Activated CD8-positive, alpha-beta memory T cell treated with anti-CD3 and anti-CD28 coated beads, Interleukin-2, amount 10 ng/mL, durations not matched to agents 7 days and 5 days (primary cell): ENCODE measurements around the gene C1QTNF4. TPM values are rescaled to one million over a fixed set of nuclear protein-coding genes. Genes with fewer than 3 reads are reported as not detected.
A peak's percentile ranks its signal among the peaks of the same experiment; 100 is the strongest.
"Not testable (repeated sequence)": the region's sequence is repeated elsewhere in the genome, so short reads cannot be mapped to it uniquely, and the experiment has no call there.

Experiments used
- ATAC-seq: fragments of 150-1000 bp; cut with Tn5 transposase; one replicate; pipeline ENCODE4 v1.10.0; 2021; ENCODE audit warnings: moderate library complexity
- CTCF ChIA-PET: fragments of 350-600 bp; sonication (Branson Sonifier 250); formaldehyde crosslinking; loops from one replicate; lab custom pipeline; 2021; ENCODE audit warnings: antibody characterized with exemption; lab: Charles Lee
- DNase-seq: peaks from one replicate; pipeline ENCODE4 v3.0.0-alpha.2; 2020
- H3K27ac Mint-ChIP-seq: one replicate; pipeline ENCODE4 v1.8.0; 2021; ENCODE audit warnings: mild to moderate bottlenecking, mixed read lengths
- H3K27me3 Mint-ChIP-seq: one replicate; pipeline ENCODE4 v1.8.0; 2021; ENCODE audit warnings: mixed read lengths
- H3K36me3 Mint-ChIP-seq: one replicate; pipeline ENCODE4 v1.8.0; 2021; ENCODE audit warnings: mild to moderate bottlenecking, mixed read lengths
- H3K4me1 Mint-ChIP-seq: one replicate; pipeline ENCODE4 v1.8.0; 2021; ENCODE audit warnings: mixed read lengths
- H3K4me3 Mint-ChIP-seq: one replicate; pipeline ENCODE4 v1.8.0; 2021; ENCODE audit warnings: mild to moderate bottlenecking, moderate library complexity, mixed read lengths
- H3K9me3 Mint-ChIP-seq: one replicate; pipeline ENCODE4 v1.8.0; 2022; ENCODE audit warnings: low read depth, mixed read lengths
- total RNA-seq, 2 experiments: library from RNA; stranded (reverse); gene quantifications; one replicate each; pipeline ENCODE4 v1.2.3, GENCODE V29; 2021

Gene C1QTNF4
- total RNA-seq, 2 experiments from 2014 or later: 0.23 TPM; not detected in 1

DNA sequence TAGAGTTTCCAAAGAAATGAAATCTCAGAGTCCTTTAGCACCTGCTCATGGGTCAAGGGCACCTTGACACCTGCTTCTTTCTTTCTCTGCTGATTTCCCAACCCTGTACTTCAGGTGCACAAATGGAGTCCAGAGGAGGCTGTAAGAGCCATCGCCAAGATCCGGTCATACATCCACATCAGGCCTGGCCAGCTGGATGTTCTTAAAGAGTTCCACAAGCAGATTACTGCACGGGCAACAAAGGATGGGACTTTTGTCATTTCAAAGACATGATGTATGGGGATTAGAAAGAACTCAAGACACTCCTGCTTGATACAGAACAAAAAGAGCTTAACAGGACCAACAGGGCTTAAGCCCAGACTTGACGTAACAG, 22.9 kb downstream of the C1QTNF4 start:
- Mint-ChIP-seq H3K4me1 (peaks cover 16% of the 10 kb centered on the region), H3K27ac (no peak overlapping the region), H3K9me3 (no peaks in the 10 kb centered on the region), H3K27me3 (no peaks in the 10 kb centered on the region), H3K36me3 (peaks cover 50% of the 10 kb centered on the region), H3K4me3 (no peak overlapping the region)
- ATAC-seq: no peak
- CTCF ChIA-PET: interaction anchor here (1.3 kb wide), 1 partner anchor 18 kb away, joined by 3 read pairs; the partner anchor contains the start of gene CELF1
- DNase-seq: no peak

DNA sequence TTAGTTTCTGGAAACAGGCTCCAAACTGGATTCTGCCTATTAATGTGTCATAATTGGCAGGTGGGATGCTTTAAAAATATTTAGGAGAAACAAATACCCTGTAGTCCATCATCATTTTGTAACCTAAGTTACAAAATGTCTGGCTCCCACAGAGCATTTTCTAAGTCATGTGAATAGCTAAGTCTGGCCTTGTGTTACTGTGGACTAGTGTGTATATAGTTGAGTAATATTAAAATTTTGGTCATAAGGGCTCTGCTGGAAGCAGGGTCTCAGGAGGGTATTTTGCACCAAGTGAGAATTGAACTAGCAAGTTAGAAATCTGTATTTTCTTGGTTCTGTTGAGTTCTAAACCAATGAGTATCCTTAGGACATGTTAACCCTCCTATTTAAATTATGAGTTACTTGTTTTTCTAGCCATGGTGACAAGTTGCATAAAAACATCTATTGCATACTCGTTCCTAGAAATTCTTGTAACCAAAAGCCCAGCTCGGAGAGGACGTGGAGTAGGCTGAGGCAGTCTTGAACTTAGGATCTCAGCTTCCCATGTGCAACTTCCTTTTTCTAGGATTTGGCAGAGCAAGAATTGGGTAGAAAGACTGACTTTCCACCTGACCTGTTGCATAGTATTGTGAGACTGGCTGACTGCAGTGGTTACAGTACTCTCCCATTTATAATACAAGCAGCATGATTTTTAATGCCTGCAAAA, 23.4 kb downstream of the C1QTNF4 start:
- Mint-ChIP-seq H3K9me3 (no peaks in the 10 kb centered on the region), H3K36me3 (peaks cover 47% of the 10 kb centered on the region), H3K27ac (no peak overlapping the region), H3K4me1 (peaks cover 17% of the 10 kb centered on the region), H3K27me3 (no peaks in the 10 kb centered on the region), H3K4me3 (no peak overlapping the region)
- DNase-seq (no peak), ATAC-seq (no peak)
- CTCF ChIA-PET: interaction anchor here (0.6 to 0.7 kb wide), 2 partner anchors 35 to 59 kb away, joined by 3 to 4 read pairs; no protein-coding TSS in a partner anchor

GRCh38 chr11:47569646-47570045, 24.6 kb downstream of the C1QTNF4 start:
- H3K36me3 Mint-ChIP-seq: peaks cover 39% of the 10 kb centered on the region
- DNase-seq (no peak), ATAC-seq (no peak)
- peaks cover 19% of the 10 kb centered on the region for H3K4me1 Mint-ChIP-seq
- no peaks in the 10 kb centered on the region for H3K9me3 Mint-ChIP-seq
- no peak overlapping the region for H3K27ac Mint-ChIP-seq
- no peak overlapping the region for H3K4me3 Mint-ChIP-seq
- H3K27me3 Mint-ChIP-seq: no peaks in the 10 kb centered on the region
- CTCF ChIA-PET: interaction anchor here (1.2 kb wide), 1 partner anchor 13 kb away, joined by 3 read pairs; no protein-coding TSS in a partner anchor

- H3K4me3 Mint-ChIP-seq: peak overlapping the region; percentile 80
- peaks cover 29% of the 10 kb centered on the region for H3K4me1 Mint-ChIP-seq
- peaks cover 11% of the 10 kb centered on the region for H3K36me3 Mint-ChIP-seq
- DNase-seq (no peak), ATAC-seq (no peak)
- H3K27ac Mint-ChIP-seq: peak overlapping the region; percentile 73
- no peaks in the 10 kb centered on the region for H3K27me3 Mint-ChIP-seq
- H3K9me3 Mint-ChIP-seq: no peaks in the 10 kb centered on the region
- CTCF ChIA-PET: interaction anchor here (0.8 to 4.0 kb wide), 6 partner anchors 11 to 368 kb away, joined by 3 to 48 read pairs (median 4); partner anchors contain the start of gene CELF1
These were observed 28.0 kb downstream of the C1QTNF4 start for GRCh38 chr11:47566149-47566698.

DNA sequence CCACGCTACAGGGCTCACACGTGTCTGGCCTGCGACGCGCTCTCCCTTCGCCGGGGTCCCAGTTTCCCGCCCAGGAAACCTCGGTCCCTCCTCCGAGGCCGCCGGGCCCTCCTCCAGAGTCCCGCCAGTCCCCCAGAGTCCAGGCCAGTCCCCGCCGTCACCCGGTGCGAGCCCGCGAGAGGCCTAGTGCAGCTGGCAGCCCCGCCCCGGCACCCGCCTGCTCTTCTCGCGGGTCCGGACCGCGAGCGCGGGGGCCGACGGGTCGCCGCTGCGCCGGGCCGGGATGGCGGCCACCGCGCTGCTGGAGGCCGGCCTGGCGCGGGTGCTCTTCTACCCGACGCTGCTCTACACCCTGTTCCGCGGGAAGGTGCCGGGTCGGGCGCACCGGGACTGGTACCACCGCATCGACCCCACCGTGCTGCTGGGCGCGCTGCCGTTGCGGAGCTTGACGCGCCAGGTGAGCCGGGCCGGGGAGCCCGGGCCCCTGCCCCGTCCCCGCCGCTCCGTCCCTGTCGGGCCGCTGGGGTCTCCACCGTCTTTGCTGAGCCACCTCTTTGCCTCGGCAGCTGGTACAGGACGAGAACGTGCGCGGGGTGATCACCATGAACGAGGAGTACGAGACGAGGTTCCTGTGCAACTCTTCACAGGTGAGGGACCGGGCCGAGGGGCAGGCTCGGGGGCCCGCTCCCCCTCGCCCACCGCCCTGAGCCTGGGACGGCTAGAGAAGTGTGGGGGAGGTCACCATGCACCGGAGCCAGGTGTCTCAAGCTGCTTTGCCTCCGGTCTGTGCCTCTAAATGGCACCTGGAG, 28.7 kb downstream of the C1QTNF4 start, which contains the start of gene PTPMT1:
Gene PTPMT1 (plus strand): TSS at position 260 of the 809 bp plus-strand sequence. CDS start 24 bp downstream, at position 284.
- H3K9me3 Mint-ChIP-seq: no peaks in the 10 kb centered on the region
- peak; percentile 81 for DNase-seq
- peak within 1 kb of the TSS; percentile 80 for H3K4me3 Mint-ChIP-seq
- CTCF ChIA-PET: interaction anchor here (0.6 to 4.0 kb wide), 8 partner anchors 10 to 369 kb away, joined by 3 to 48 read pairs (median 3); partner anchors contain the start of gene CELF1
- ATAC-seq: peak; percentile 96
- H3K27ac Mint-ChIP-seq: peak within 1 kb of the TSS; percentile 82
- H3K36me3 Mint-ChIP-seq: peaks cover 10% of the 10 kb centered on the region
- H3K4me1 Mint-ChIP-seq: peaks cover 29% of the 10 kb centered on the region
- no peaks in the 10 kb centered on the region for H3K27me3 Mint-ChIP-seq

GRCh38 chr11:47564933-47565339, 29.3 kb downstream of the C1QTNF4 start:
- H3K27ac Mint-ChIP-seq: peak overlapping the region; percentile 82
- H3K4me1 Mint-ChIP-seq: peaks cover 29% of the 10 kb centered on the region
- no peak for DNase-seq
- H3K36me3 Mint-ChIP-seq: peaks cover 9% of the 10 kb centered on the region
- no peaks in the 10 kb centered on the region for H3K9me3 Mint-ChIP-seq
- peak; percentile 10 for ATAC-seq
- CTCF ChIA-PET: interaction anchor here (0.5 to 4.0 kb wide), 8 partner anchors 8 to 199 kb away, joined by 3 to 48 read pairs (median 4); partner anchors contain the start of genes CELF1, KBTBD4 and NDUFS3
- peak overlapping the region; percentile 80 for H3K4me3 Mint-ChIP-seq
- no peaks in the 10 kb centered on the region for H3K27me3 Mint-ChIP-seq

- H3K36me3 Mint-ChIP-seq: not testable (repeated sequence)
These were observed 29.8 kb downstream of the C1QTNF4 start for GRCh38 chr11:47564366-47564765.

DNA sequence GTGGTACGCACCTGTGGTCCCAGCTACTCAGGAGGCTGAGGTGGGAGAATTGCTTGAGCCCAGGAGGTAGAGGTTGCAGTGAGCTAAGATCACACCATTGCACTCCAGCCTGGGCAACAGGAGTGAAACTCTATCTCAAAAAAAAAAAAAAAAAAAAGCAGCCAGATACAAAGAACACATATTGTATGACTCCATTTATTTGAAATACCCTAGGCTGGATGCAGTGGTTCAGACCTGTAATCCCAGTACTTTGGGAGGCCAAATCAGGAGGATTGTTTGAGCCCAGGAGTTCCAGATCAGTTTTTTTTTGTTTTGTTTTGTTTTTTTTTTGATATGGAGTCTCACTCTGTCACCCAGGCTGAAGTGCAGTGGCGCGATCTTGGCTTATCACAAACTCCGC, 31.8 kb downstream of the C1QTNF4 start:
- H3K4me3 Mint-ChIP-seq, CTCF ChIA-PET, H3K9me3 Mint-ChIP-seq, H3K27ac Mint-ChIP-seq, H3K27me3 Mint-ChIP-seq, DNase-seq, ATAC-seq, H3K36me3 Mint-ChIP-seq: not testable (repeated sequence)
- H3K4me1 Mint-ChIP-seq: peaks cover 24% of the 10 kb centered on the region

More at GRCh38 chr11:47564366-47564765, 29.8 kb downstream of the C1QTNF4 start:
- H3K9me3 Mint-ChIP-seq, ATAC-seq, DNase-seq, H3K27me3 Mint-ChIP-seq: not testable (repeated sequence)
- Mint-ChIP-seq H3K4me3 (peak overlapping the region; percentile 80), H3K27ac (peak overlapping the region; percentile 15), H3K4me1 (peaks cover 26% of the 10 kb centered on the region)
- CTCF ChIA-PET: interaction anchor here (0.6 to 4.0 kb wide), 7 partner anchors 8 to 951 kb away, joined by 3 to 48 read pairs (median 5); partner anchors contain the start of genes CELF1, KBTBD4 and NDUFS3

GRCh38 chr11:47560426-47560825, 33.8 kb downstream of the C1QTNF4 start:
- H3K9me3 Mint-ChIP-seq: no peaks in the 10 kb centered on the region
- H3K36me3 Mint-ChIP-seq: no peaks in the 10 kb centered on the region
- ATAC-seq (no peak), DNase-seq (no peak)
- H3K4me1 Mint-ChIP-seq: peaks cover 14% of the 10 kb centered on the region
- CTCF ChIA-PET: interaction anchor here (1.5 kb wide), 1 partner anchor 187 kb away, joined by 4 read pairs; no protein-coding TSS in a partner anchor
- no peaks in the 10 kb centered on the region for H3K27me3 Mint-ChIP-seq
- no peak overlapping the region for H3K27ac Mint-ChIP-seq
- no peak overlapping the region for H3K4me3 Mint-ChIP-seq

GRCh38 chr11:47558695-47559094, 35.5 kb downstream of the C1QTNF4 start:
- Mint-ChIP-seq H3K27me3 (no peaks in the 10 kb centered on the region), H3K4me1 (peaks cover 8% of the 10 kb centered on the region), H3K4me3 (no peak overlapping the region), H3K27ac (no peak overlapping the region), H3K36me3 (no peaks in the 10 kb centered on the region), H3K9me3 (no peaks in the 10 kb centered on the region)
- CTCF ChIA-PET: no interaction called here
- ATAC-seq (no peak), DNase-seq (no peak)

GRCh38 chr11:47557004-47557403, 37.2 kb downstream of the C1QTNF4 start:
- CTCF ChIA-PET: interaction anchor here (2.5 kb wide), 1 partner anchor 7 kb away, joined by 10 read pairs; no protein-coding TSS in a partner anchor
- not testable (repeated sequence) for H3K4me3 Mint-ChIP-seq

DNA sequence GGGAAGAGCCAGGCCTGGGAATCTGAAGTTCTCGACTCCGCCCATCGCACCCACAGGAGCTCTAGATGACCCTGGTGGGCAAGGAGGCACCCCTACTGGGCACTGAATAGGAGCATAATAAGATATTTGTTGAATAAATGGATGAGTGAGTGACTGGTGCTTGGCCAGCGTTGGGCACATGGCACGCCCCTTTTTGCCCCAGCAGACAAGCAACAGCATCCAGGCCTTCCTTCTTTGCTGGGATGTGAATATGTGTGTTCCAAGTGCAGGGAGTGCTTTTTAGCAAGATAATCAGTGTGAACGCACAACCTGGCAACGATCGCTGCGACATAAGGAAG, 40.8 kb downstream of the C1QTNF4 start:
- DNase-seq (no peak), ATAC-seq (peak; percentile 31)
- Mint-ChIP-seq H3K27me3 (no peaks in the 10 kb centered on the region), H3K27ac (peak overlapping the region; percentile 29), H3K36me3 (peaks cover 11% of the 10 kb centered on the region), H3K4me3 (peak overlapping the region; percentile 90), H3K9me3 (no peaks in the 10 kb centered on the region), H3K4me1 (peaks cover 35% of the 10 kb centered on the region)
- CTCF ChIA-PET: interaction anchor here (0.6 to 4.0 kb wide), 17 partner anchors 12 to 339 kb away, joined by 3 to 48 read pairs (median 3); partner anchors contain the start of genes AGBL2, DDB2, KBTBD4 and NDUFS3

More at GRCh38 chr11:47557004-47557403, 37.2 kb downstream of the C1QTNF4 start:
- H3K27me3 Mint-ChIP-seq, H3K9me3 Mint-ChIP-seq, ATAC-seq, H3K4me1 Mint-ChIP-seq, DNase-seq, H3K27ac Mint-ChIP-seq, H3K36me3 Mint-ChIP-seq: not testable (repeated sequence)
